ENCODE measurements around the gene USP6NL. TPM values are rescaled to one million over a fixed set of nuclear protein-coding genes. Genes with fewer than 3 reads are reported as not detected.

USP6NL gene
- total RNA-seq, 1 experiment from 2014 or later, result 24.6 TPM

GRCh38 chr10:11444531-11445228 is 166.8 kb downstream of the USP6NL start:
- no peaks in the 10 kb centered on the region for H3K9me2 ChIP-seq (ENCODE audit: insufficient read depth)
- no peaks in the 10 kb centered on the region for H3K36me3 ChIP-seq (ENCODE audit: control insufficient read depth in 1 of 2, insufficient read depth in 2 of 2, low read length in 2 of 2)
- POLR2A ChIA-PET, result no interaction called here
- H3K27me3 ChIP-seq (ENCODE audit: insufficient read depth, low read length), result peaks cover 17% of the 10 kb centered on the region; the same call in 1 of the 2 replicates
- no peak for TF ChIP-seq REST (IDR thresholded peaks at IDR 0.05; ENCODE audit: low read depth)
- TF ChIP-seq ZFX (IDR thresholded peaks at IDR 0.05), result no peak
- no peak for TF ChIP-seq ZBTB33 (IDR thresholded peaks at IDR 0.05; ENCODE audit: extremely low read depth, insufficient replicate concordance, low read length)
- TF ChIP-seq, protein P1, sequence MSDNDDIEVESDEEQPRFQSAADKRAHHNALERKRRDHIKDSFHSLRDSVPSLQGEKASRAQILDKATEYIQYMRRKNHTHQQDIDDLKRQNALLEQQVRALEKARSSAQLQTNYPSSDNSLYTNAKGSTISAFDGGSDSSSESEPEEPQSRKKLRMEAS (IDR thresholded peaks at IDR 0.05), result no peak
- TF ChIP-seq EZH2phosphoT487 (IDR thresholded peaks at IDR 0.05; ENCODE audit: borderline replicate concordance), result no peak
- no peak for TF ChIP-seq POLR2AphosphoS5 (IDR thresholded peaks at IDR 0.05; ENCODE audit: low read depth, low read length)
- no peak for TF ChIP-seq POLR2A (IDR thresholded peaks at IDR 0.05; ENCODE audit: borderline replicate concordance, extremely low read depth, insufficient read depth, insufficient read length)
- no peak for TF ChIP-seq SIN3A (IDR thresholded peaks at IDR 0.05; ENCODE audit: low read depth)
- no peak for TF ChIP-seq ELF1 (IDR thresholded peaks at IDR 0.05; ENCODE audit: borderline replicate concordance, low read depth)
- TF ChIP-seq JUND (IDR thresholded peaks at IDR 0.05), result no peak
- no peak for TF ChIP-seq FOSL1 (IDR thresholded peaks at IDR 0.05; ENCODE audit: low read depth)
- TF ChIP-seq CEBPB (IDR thresholded peaks at IDR 0.05; ENCODE audit: low read depth), result no peak
- no peak for TF ChIP-seq CTCF (IDR thresholded peaks at IDR 0.05 in 2 of 3, conservative IDR thresholded peaks at IDR 0.05 in 1 of 3; ENCODE audit: borderline replicate concordance in 1 of 3, insufficient read depth in 1 of 3, low read depth in 2 of 3, low read length in 2 of 3)
- TF ChIP-seq RAD21 (IDR thresholded peaks at IDR 0.05; ENCODE audit: low read depth), result no peak
- no peak for TF ChIP-seq SRF (IDR thresholded peaks at IDR 0.05; ENCODE audit: low read depth)
- H3K9ac ChIP-seq (ENCODE audit: low read length), result no peak overlapping the region
- CTCF ChIA-PET, result no interaction called here
- no TSS peak for BruUV-seq (replicated peaks)
- no peaks in the 10 kb centered on the region for H4K20me1 ChIP-seq (ENCODE audit: insufficient read depth)
- H2AFZ ChIP-seq (ENCODE audit: low read depth, low read length, poor library complexity, severe bottlenecking), result no peak overlapping the region
- ATAC-seq (no peak), DNase-seq (ENCODE audit: low read depth, low spot score) (no peak)
- H3K79me2 ChIP-seq (ENCODE audit: insufficient read depth, low read length), result no peaks in the 10 kb centered on the region
- intact Hi-C loops (cut with micrococcal nuclease), result no loop called here
- no peak overlapping the region for H3K27ac ChIP-seq (ENCODE audit: low read depth, low read length)
- H3K4me2 ChIP-seq (ENCODE audit: low read length), result no peak overlapping the region
- no peaks in the 10 kb centered on the region for H3K9me3 ChIP-seq (ENCODE audit: control insufficient read depth in 1 of 2, insufficient read depth in 1 of 2, low read depth in 1 of 2, low read length in 2 of 2)
- H3K4me1 ChIP-seq (ENCODE audit: control insufficient read depth in 1 of 2, insufficient read depth in 2 of 2, low read length in 2 of 2), result no peaks in the 10 kb centered on the region
- RAD21 ChIA-PET (ENCODE audit: low non-redundant PET in 1 of 2, low total read pairs in 2 of 2, uncharacterized antibody in 2 of 2, unreplicated experiment in 2 of 2), result no interaction called here
- no peak overlapping the region for H3K4me3 ChIP-seq (replicated peaks in 1 of 2; ENCODE audit: low read depth in 1 of 2, low read length in 2 of 2)
